DMS53 (cell line): Measurements from ENCODE around the gene EXOC3L4.
"Not testable (repeated sequence)": the region's sequence is repeated elsewhere in the genome, so short reads cannot be mapped to it uniquely, and the experiment has no call there.

Experiments used
- DNase-seq: peaks from one replicate; lab custom pipeline; 2025; lab: John Stamatoyannopoulos, UW

The EXOC3L4 gene

GRCh38 chr14:103094406-103095209 lies at the start of gene EXOC3L4:
Gene EXOC3L4 (plus strand): TSS chr14:103094725. CDS start chr14:103100220, 5,495 bp downstream.
- no peak for DNase-seq

GRCh38 chr14:103045371-103045869 lies 49.1 kb upstream of the EXOC3L4 start:
- no peak for DNase-seq

GRCh38 chr14:103047453-103047852 lies 47.1 kb upstream of the EXOC3L4 start:
- DNase-seq = not testable (repeated sequence)

GRCh38 chr14:103050935-103051334 lies 43.6 kb upstream of the EXOC3L4 start:
- DNase-seq = no peak

- no peak for DNase-seq
Observed at GRCh38 chr14:103052407-103052806, 42.1 kb upstream of the EXOC3L4 start.

GRCh38 chr14:103055695-103056094 lies 38.8 kb upstream of the EXOC3L4 start:
- no peak for DNase-seq

GRCh38 chr14:103056322-103057027 lies 38.0 kb upstream of the EXOC3L4 start:
- peak; percentile 66 for DNase-seq

- peak; percentile 69 for DNase-seq
Observed at GRCh38 chr14:103057028-103057371, 37.5 kb upstream of the EXOC3L4 start.

- DNase-seq = peak; percentile 94
Observed at GRCh38 chr14:103057372-103058163, 37.0 kb upstream of the EXOC3L4 start, which contains the start of gene CDC42BPB. Gene CDC42BPB (minus strand): TSS chr14:103057549. CDS start chr14:103057173, 376 bp downstream.

- DNase-seq = no peak
Observed at GRCh38 chr14:103058164-103059055, 36.1 kb upstream of the EXOC3L4 start.

GRCh38 chr14:103059556-103059955 lies 35.0 kb upstream of the EXOC3L4 start:
- no peak for DNase-seq

GRCh38 chr14:103061482-103061976 lies 33.0 kb upstream of the EXOC3L4 start:
- no peak for DNase-seq

GRCh38 chr14:103064436-103064835 lies 30.1 kb upstream of the EXOC3L4 start:
- no peak for DNase-seq

GRCh38 chr14:103064978-103065377 lies 29.5 kb upstream of the EXOC3L4 start:
- no peak for DNase-seq

- no peak for DNase-seq
Observed at GRCh38 chr14:103065861-103066260, 28.7 kb upstream of the EXOC3L4 start.

- no peak for DNase-seq
Observed at GRCh38 chr14:103066399-103066798, 28.1 kb upstream of the EXOC3L4 start.

- no peak for DNase-seq
Observed at GRCh38 chr14:103067231-103067954, 27.1 kb upstream of the EXOC3L4 start.

GRCh38 chr14:103068351-103069073 lies 26.0 kb upstream of the EXOC3L4 start:
- no peak for DNase-seq

GRCh38 chr14:103070263-103070885 lies 24.2 kb upstream of the EXOC3L4 start:
- no peak for DNase-seq
